ENCODE results near the gene PTPRB.

DNA sequence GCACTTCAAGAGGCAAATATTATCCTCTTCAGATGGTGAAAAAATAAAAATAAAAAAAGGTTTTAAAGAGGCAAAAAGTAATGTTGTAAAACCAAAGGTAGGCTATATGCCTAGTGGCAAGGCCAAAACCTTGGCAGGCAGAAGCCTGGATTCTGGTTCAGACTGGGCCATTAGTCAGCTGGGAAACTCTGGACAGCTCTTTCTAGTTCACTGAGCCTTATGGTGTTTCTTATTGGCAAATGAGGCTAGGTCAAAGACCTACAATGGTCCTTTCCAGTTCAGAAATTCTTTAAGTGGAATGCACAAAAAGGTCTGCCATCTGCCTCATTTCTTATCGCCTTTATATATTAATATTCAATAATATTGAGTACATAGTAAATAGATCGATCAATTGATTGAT is 44.6 kb downstream of the PTPRB start:
- TF ChIP-seq CEBPB (IDR thresholded peaks at IDR 0.05) (no peak), POLR2A (IDR thresholded peaks at IDR 0.05; ENCODE audit: low read length) (no peak), NFE2L2 (conservative IDR thresholded peaks at IDR 0.05; ENCODE audit: low read length) (no peak), MAX (IDR thresholded peaks at IDR 0.05) (no peak), EP300 (IDR thresholded peaks at IDR 0.05) (no peak), BCL3 (IDR thresholded peaks at IDR 0.05) (no peak)
- TF ChIP-seq, protein P1, sequence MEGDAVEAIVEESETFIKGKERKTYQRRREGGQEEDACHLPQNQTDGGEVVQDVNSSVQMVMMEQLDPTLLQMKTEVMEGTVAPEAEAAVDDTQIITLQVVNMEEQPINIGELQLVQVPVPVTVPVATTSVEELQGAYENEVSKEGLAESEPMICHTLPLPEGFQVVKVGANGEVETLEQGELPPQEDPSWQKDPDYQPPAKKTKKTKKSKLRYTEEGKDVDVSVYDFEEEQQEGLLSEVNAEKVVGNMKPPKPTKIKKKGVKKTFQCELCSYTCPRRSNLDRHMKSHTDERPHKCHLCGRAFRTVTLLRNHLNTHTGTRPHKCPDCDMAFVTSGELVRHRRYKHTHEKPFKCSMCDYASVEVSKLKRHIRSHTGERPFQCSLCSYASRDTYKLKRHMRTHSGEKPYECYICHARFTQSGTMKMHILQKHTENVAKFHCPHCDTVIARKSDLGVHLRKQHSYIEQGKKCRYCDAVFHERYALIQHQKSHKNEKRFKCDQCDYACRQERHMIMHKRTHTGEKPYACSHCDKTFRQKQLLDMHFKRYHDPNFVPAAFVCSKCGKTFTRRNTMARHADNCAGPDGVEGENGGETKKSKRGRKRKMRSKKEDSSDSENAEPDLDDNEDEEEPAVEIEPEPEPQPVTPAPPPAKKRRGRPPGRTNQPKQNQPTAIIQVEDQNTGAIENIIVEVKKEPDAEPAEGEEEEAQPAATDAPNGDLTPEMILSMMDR (IDR thresholded peaks at IDR 0.05), result no peak
